Inflammatory macrophage treated with lipopolysaccharide for 4 hours (primary cell): ENCODE measurements around the gene KCNQ1.
A peak's percentile ranks its signal among the peaks of the same experiment; 100 is the strongest.

Experiments
- DNase-seq: peaks from one replicate; pipeline ENCODE4 v3.0.0-alpha.2; 2020

The KCNQ1 gene

GRCh38 chr11:2691991-2692875 is 247.4 kb downstream of the KCNQ1 start:
- DNase-seq, result no peak

GRCh38 chr11:2693271-2694261 is 248.8 kb downstream of the KCNQ1 start:
- no peak for DNase-seq

GRCh38 chr11:2694495-2694894 is 249.7 kb downstream of the KCNQ1 start:
- DNase-seq, result no peak

GRCh38 chr11:2694995-2695939 is 250.5 kb downstream of the KCNQ1 start:
- no peak for DNase-seq

GRCh38 chr11:2696455-2696854 is 251.6 kb downstream of the KCNQ1 start:
- DNase-seq, result no peak

- DNase-seq, result no peak
These were observed 253.1 kb downstream of the KCNQ1 start for GRCh38 chr11:2697866-2698265.

GRCh38 chr11:2698386-2699184 is 253.8 kb downstream of the KCNQ1 start:
- DNase-seq, result no peak

GRCh38 chr11:2699185-2699530 is 254.3 kb downstream of the KCNQ1 start:
- peak; percentile 5 for DNase-seq

GRCh38 chr11:2699531-2700414 is 255.0 kb downstream of the KCNQ1 start, which contains the start of gene KCNQ1OT1:
Gene KCNQ1OT1, minus strand, starts transcription at chr11:2699994.
- DNase-seq, result peak; percentile 89

- peak; percentile 48 for DNase-seq
These were observed 255.8 kb downstream of the KCNQ1 start for GRCh38 chr11:2700415-2701211.

- DNase-seq, result no peak
These were observed 256.4 kb downstream of the KCNQ1 start for GRCh38 chr11:2701230-2701629.

- DNase-seq, result no peak
These were observed 257.2 kb downstream of the KCNQ1 start for GRCh38 chr11:2701898-2702434.

- DNase-seq, result no peak
These were observed 258.1 kb downstream of the KCNQ1 start for GRCh38 chr11:2702771-2703362.

GRCh38 chr11:2703363-2704141 is 258.7 kb downstream of the KCNQ1 start:
- no peak for DNase-seq

GRCh38 chr11:2704356-2704755 is 259.5 kb downstream of the KCNQ1 start:
- DNase-seq, result no peak

- no peak for DNase-seq
These were observed 260.2 kb downstream of the KCNQ1 start for GRCh38 chr11:2704896-2705606.

GRCh38 chr11:2706321-2706720 is 261.5 kb downstream of the KCNQ1 start:
- DNase-seq, result no peak
